Measurements from ENCODE around the gene VAV2. TPM values are rescaled to one million over a fixed set of nuclear protein-coding genes. Genes with fewer than 3 reads are reported as not detected.

VAV2 gene
- total and polyA plus RNA-seq, 4 donors = 4.9 to 26.4 (median 17.0) TPM

DNA sequence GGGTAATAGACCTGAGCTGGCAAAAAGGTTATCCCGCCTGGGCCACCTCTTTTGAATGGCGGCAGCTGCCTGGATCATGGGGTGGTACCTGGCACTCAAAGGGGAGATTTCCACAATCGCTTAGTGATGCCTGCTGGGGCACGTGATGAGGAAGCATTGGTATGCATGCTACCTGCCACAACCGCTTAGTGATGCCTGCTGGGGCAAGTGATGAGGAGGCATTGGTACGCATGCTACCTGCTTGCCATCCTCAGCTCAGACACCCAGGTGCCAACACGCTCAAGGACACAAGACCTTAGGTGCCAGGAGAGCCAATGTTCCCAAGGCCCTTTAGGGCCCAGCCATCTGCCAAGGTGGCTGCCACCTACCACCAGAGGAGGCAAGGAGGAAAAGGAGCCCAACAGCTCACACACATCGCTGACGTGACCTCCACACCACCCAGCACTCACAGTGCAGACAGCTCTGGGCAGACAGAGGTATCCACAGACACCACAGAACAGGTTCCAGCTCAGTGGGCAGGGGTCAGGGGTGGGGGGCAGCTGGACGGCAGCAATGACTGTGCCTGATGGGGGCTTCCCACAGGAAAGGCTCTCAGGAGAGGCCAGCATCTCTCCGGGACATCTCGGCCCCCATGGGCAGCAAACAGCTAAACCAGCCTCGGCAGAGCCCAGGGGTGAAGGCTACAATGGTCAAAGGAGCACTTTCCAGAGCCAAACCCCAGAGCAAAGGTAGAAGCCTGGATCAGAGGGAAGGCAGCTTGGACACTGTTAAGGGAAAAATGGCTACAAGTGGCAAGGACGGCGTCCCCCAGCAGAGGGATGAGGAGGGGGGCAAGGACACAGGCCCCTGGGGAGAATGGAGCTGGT, 210.9 kb downstream of the VAV2 start:
- Histone ChIP-seq H3K27me3 (ENCODE audit: control insufficient read depth in 4 of 4, insufficient read depth in 4 of 4, low read length in 3 of 4) (no peaks in the 10 kb centered on the region), H3K9ac (ENCODE audit: low read depth in 1 of 2, low read length in 2 of 2) (no peak overlapping the region), H3K9me3 (ENCODE audit: control insufficient read depth in 4 of 4, low read length in 3 of 4) (no peaks in the 10 kb centered on the region), H3K27ac (ENCODE audit: low read depth in 1 of 2, low read length in 2 of 2) (no peak overlapping the region), H3K36me3 (ENCODE audit: control insufficient read depth in 4 of 4, insufficient read depth in 3 of 4, low read depth in 1 of 4, low read length in 3 of 4) (peaks cover 8 to 68% (median 28%) of the 10 kb centered on the region in 4 donors), H3K4me1 (ENCODE audit: control insufficient read depth in 4 of 4, insufficient read depth in 4 of 4, low read length in 3 of 4) (no peaks in the 10 kb centered on the region), H3K4me3 (ENCODE audit: low read depth in 1 of 3, low read length in 3 of 3) (no peak overlapping the region)
- no peak for TF ChIP-seq GABPA (IDR thresholded peaks at IDR 0.05 in 1 of 2, conservative IDR thresholded peaks at IDR 0.05 in 1 of 2)
- TF ChIP-seq TAF1 (conservative IDR thresholded peaks at IDR 0.05) = no peak
- WGBS = 97% methylated on average over 15 of the region's 15 CpGs
- no peak for DNase-seq (ENCODE audit: low spot score)

GRCh38 chr9:133780404-133780945, 211.6 kb downstream of the VAV2 start:
- Histone ChIP-seq H3K27me3 (ENCODE audit: control insufficient read depth in 4 of 4, insufficient read depth in 4 of 4, low read length in 3 of 4) (no peaks in the 10 kb centered on the region), H3K27ac (ENCODE audit: low read depth in 1 of 2, low read length in 2 of 2) (no peak overlapping the region), H3K9me3 (ENCODE audit: control insufficient read depth in 4 of 4, low read length in 3 of 4) (no peaks in the 10 kb centered on the region), H3K4me1 (ENCODE audit: control insufficient read depth in 4 of 4, insufficient read depth in 4 of 4, low read length in 3 of 4) (no peaks in the 10 kb centered on the region), H3K36me3 (ENCODE audit: control insufficient read depth in 4 of 4, insufficient read depth in 3 of 4, low read depth in 1 of 4, low read length in 3 of 4) (peaks cover 12 to 69% (median 27%) of the 10 kb centered on the region in 4 donors), H3K4me3 (ENCODE audit: low read depth in 1 of 3, low read length in 3 of 3) (no peak overlapping the region), H3K9ac (ENCODE audit: low read depth in 1 of 2, low read length in 2 of 2) (no peak overlapping the region)
- 95% methylated on average over 15 of the region's 15 CpGs for WGBS
- no peak for DNase-seq (ENCODE audit: low spot score)
- no peak for TF ChIP-seq JUND (IDR thresholded peaks at IDR 0.05)
- TF ChIP-seq TAF1 (conservative IDR thresholded peaks at IDR 0.05) = no peak
- TF ChIP-seq GABPA (IDR thresholded peaks at IDR 0.05 in 1 of 2, conservative IDR thresholded peaks at IDR 0.05 in 1 of 2) = no peak
- TF ChIP-seq YY1 (IDR thresholded peaks at IDR 0.05) = no peak
- no peak for TF ChIP-seq RXRA (IDR thresholded peaks at IDR 0.05)
- no peak for TF ChIP-seq CTCF (IDR thresholded peaks at IDR 0.05; ENCODE audit: low read depth, low read length, missing input control)
- TF ChIP-seq NR2F2 (IDR thresholded peaks at IDR 0.05) = no peak
- TF ChIP-seq EGR1 (IDR thresholded peaks at IDR 0.05; ENCODE audit: low read depth in 2 of 2) = no peak
- no peak for TF ChIP-seq FOXA1 (IDR thresholded peaks at IDR 0.05)
- TF ChIP-seq ZBTB33 (IDR thresholded peaks at IDR 0.05) = no peak
- TF ChIP-seq, protein P1, sequence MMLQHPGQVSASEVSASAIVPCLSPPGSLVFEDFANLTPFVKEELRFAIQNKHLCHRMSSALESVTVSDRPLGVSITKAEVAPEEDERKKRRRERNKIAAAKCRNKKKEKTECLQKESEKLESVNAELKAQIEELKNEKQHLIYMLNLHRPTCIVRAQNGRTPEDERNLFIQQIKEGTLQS (IDR thresholded peaks at IDR 0.05) = no peak
- TF ChIP-seq MAX (IDR thresholded peaks at IDR 0.05) = no peak
- TF ChIP-seq HNF4G (IDR thresholded peaks at IDR 0.05) = no peak
- TF ChIP-seq, protein P2, sequence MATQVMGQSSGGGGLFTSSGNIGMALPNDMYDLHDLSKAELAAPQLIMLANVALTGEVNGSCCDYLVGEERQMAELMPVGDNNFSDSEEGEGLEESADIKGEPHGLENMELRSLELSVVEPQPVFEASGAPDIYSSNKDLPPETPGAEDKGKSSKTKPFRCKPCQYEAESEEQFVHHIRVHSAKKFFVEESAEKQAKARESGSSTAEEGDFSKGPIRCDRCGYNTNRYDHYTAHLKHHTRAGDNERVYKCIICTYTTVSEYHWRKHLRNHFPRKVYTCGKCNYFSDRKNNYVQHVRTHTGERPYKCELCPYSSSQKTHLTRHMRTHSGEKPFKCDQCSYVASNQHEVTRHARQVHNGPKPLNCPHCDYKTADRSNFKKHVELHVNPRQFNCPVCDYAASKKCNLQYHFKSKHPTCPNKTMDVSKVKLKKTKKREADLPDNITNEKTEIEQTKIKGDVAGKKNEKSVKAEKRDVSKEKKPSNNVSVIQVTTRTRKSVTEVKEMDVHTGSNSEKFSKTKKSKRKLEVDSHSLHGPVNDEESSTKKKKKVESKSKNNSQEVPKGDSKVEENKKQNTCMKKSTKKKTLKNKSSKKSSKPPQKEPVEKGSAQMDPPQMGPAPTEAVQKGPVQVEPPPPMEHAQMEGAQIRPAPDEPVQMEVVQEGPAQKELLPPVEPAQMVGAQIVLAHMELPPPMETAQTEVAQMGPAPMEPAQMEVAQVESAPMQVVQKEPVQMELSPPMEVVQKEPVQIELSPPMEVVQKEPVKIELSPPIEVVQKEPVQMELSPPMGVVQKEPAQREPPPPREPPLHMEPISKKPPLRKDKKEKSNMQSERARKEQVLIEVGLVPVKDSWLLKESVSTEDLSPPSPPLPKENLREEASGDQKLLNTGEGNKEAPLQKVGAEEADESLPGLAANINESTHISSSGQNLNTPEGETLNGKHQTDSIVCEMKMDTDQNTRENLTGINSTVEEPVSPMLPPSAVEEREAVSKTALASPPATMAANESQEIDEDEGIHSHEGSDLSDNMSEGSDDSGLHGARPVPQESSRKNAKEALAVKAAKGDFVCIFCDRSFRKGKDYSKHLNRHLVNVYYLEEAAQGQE (IDR thresholded peaks at IDR 0.05) = no peak
- no peak for TF ChIP-seq HNF4A (conservative IDR thresholded peaks at IDR 0.05)
- no peak for TF ChIP-seq FOXA2 (IDR thresholded peaks at IDR 0.05)
- TF ChIP-seq RAD21 (IDR thresholded peaks at IDR 0.05) = no peak
- no peak for TF ChIP-seq SP1 (IDR thresholded peaks at IDR 0.05)
